NCI-H1930 (cell line): ENCODE results near the gene GLT8D2.

Source experiments
- DNase-seq, 2 experiments: peaks; one replicate each; lab custom pipeline; 2025; lab: John Stamatoyannopoulos, UW

GLT8D2 gene

GRCh38 chr12:104000807-104001434 lies 49.1 kb downstream of the GLT8D2 start:
- DNase-seq = no peak

DNA sequence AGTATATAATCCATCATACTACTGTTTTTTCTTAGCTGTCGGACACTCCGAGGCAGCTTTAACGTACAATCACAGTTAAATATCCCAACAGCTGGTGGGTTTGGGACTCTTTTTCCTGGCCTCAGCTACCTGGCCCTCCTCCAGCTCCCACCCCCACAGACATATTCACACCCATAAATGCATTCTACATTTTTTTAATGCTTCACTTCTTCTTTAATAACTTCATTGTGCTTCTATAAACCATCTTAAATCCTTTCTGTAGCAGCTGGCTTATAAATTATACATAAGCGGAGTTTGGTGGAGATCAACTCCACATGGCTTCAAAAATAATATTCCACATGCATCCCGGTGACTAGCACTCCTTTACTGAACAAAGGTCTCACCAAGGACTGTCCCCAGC lies 51.0 kb downstream of the GLT8D2 start:
- DNase-seq = no peak

DNA sequence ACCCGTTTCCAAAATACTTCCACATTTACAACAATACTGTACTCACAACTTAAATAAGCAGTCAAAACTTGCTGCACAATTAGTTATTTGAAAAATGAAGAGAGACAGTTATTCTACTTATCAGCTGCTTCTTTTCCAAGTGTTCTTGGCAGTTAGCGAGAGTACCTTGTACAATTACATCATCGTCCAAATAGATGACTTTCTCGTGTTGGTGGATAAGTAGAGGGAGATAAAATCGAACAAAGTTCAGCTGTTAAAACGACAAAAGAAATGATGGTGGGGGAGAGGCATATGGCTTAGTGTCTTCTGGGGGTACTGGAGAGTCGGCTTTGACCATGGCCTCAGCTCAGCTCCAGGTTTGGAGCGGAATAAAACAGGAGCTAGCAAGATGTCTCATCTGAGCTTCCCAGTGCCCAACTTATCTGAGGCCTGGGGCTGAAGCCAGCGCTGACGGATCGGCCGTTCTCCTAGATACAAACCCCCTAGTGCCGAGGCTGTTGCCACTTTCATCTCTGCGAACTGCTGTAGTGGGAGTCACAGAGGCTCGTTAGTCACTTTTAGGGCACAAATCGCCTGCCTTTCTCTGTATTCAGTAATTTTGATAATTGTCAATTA lies 52.6 kb downstream of the GLT8D2 start:
- no peak for DNase-seq

- DNase-seq = no peak
Observed at GRCh38 chr12:103996595-103996994, 53.4 kb downstream of the GLT8D2 start.

GRCh38 chr12:103994235-103994634 lies 55.8 kb downstream of the GLT8D2 start:
- no peak for DNase-seq

DNA sequence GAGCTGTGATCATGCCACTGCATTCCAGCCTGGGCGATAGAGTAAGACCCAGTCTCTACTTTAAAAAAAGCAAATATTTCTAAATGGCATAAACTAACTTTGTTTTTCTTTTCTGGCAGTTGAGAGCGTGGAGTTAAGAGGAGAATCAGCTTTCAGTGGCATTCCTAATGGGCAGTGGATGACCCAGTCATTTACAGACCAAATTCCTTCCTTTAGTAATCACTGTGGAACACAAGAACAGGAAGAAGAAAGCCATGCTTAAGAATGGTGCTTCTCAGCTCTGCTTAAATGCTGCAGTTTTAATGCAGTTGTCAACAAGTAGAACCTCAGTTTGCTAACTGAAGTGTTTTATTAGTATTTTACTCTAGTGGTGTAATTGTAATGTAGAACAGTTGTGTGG lies 63.2 kb downstream of the GLT8D2 start:
- no peak for DNase-seq

DNA sequence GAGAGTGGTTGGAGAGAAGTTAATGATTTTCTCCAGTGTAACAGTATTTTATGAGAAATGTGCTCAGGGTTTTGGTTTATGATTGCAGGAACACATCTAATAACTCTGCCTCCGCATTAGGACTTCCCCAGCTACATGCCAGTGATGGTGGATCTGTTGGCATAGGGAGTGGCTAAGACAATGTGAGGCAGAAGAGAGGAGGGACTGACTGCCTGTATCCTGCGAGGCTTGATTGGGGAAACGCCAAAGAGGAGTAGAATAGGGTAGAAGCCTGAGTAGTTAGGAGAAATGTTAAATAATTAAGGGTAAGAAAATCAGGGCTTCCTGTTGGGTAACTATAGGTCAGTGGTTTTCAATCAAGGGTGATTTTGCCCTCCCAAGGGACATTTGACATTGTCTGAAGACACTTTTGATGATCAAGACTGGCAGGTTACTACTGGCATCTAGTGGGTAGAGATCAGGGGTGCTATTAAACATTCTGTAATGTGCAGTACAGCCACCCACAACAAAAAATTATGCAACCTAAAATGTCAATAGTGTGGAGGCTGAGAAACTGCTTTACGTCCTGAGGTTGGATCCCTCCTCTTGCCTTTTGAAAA lies 71.5 kb downstream of the GLT8D2 start:
- DNase-seq = no peak

DNA sequence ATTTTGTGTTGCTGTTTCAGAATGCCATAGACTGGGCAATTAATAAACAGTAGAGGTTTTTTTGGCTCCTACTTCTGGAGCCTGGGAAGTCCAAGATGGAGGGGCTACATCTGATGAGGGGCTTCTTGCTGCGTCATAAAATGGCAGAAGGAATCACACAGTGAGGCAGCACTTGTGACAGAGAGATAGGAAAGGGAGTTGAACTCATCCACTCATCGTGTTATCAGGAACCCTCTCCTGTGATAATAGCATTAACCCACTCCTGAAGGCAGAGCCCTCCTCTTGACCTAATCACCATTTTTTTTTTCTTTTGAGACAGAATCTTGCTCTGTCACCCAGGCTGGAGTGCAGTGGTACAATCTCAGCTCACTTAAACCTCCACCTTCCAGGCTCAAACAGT lies 74.6 kb downstream of the GLT8D2 start:
- DNase-seq = no peak

DNA sequence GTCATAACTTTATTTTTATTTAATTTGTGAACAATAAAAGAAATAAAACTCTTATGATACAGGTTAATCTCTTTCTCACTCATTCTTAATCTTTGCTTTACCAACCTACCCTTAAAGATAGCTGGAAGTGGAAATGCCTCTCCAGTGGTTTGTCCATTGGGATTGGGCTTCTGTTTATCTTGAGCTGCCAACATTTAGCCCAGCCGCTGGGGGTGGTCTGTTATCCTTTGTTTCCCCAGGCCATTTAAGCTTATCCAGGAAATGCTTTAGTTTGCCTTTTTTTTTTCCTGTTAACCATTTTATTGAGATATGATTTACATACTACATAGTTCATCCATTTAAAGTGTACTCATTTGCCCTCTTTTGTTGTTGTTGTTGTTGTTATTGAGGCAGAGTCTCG lies 76.1 kb downstream of the GLT8D2 start:
- DNase-seq = no peak

- DNase-seq = no peak
Observed at GRCh38 chr12:103969391-103969790, 80.6 kb downstream of the GLT8D2 start.

GRCh38 chr12:103966736-103967135 lies 83.3 kb downstream of the GLT8D2 start:
- DNase-seq = no peak

GRCh38 chr12:103965590-103966504 lies 84.1 kb downstream of the GLT8D2 start, which contains the start of gene TDG:
TSS of gene TDG (plus strand) at chr12:103965872. CDS start at chr12:103966038, 166 bp downstream.
- DNase-seq = peak; percentile 97

DNA sequence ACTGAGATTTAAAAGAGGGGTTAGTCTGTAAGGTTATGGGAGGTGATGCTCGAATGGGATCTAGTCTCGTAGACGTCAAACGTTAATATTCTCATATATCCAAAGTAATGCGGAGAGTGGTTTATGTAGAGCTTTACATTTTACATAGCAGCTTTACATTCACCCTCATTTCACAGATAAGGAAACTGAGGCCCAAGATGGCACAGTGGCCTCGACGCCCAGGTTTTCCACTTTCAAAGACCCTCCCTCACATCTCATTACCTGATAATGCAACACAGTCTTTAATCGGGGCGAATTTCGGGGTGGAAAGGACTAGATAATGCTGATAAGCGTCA lies 84.8 kb downstream of the GLT8D2 start:
- no peak for DNase-seq

DNA sequence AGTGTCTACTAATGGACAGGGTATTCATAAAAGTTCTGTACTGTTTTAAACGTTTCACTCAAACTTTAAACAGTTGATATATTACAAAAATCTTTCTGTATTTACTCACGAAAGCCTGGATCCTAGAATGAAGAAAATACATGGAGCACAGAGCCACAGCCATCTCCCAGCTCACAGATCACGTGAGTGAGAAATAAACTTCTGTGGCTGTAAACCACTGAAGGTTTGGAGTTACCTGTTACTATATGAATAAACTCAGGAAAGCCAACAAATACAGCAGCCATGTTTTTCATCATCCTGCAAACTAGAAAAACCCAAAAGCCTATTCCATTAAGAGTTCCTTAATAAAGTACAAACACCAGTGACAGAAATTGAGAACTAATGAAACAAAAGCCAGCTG lies 85.2 kb downstream of the GLT8D2 start:
- no peak for DNase-seq

- no peak for DNase-seq
Observed at GRCh38 chr12:103962493-103962892, 87.5 kb downstream of the GLT8D2 start.

GRCh38 chr12:103960616-103961227 lies 89.3 kb downstream of the GLT8D2 start:
- DNase-seq = no peak

- no peak for DNase-seq
Observed at GRCh38 chr12:103958621-103959020, 91.4 kb downstream of the GLT8D2 start.

DNA sequence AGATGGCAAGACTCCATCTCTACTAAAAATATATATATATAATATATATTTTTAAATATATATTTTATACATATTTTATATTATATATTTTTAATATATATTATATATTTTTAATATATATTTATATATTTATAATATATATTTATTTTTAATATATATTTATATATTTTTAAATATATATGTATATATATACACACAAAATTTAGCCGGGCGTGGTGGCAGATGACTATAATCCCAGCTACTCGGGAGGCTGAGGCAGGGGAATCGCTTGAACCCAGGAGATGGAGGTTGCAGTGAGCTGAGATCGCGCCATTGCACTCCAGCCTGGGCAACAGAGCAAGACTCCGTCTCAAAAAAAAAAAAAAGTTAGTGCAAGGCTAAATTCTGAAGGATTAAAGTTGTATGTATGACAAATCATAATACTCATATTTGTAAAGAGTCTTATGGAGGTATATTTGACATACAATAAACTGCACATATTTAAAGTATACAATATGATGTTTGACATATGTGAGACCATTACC lies 92.1 kb downstream of the GLT8D2 start:
- no peak for DNase-seq

- DNase-seq = no peak
Observed at GRCh38 chr12:103956509-103957027, 93.4 kb downstream of the GLT8D2 start.

- DNase-seq = no peak
Observed at GRCh38 chr12:103955811-103956508, 94.0 kb downstream of the GLT8D2 start.

DNA sequence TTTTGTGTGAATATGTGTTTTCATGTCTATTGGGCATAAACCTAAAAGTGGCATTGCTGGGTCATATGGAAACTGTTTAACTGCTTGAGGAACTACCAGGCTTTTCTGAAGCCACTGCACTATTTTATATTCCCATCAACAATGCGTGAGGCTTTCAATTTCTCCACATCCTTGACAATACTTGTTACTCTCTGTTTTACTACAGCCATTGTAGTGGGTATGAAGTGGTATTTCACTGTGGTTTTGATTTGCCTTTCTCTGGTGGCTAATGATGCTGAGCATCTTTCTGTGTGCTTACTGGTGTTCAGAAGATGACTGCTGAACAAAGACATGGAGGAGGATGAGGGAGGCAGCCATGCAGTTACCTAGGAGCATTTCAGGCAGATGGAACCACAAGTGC lies 97.5 kb downstream of the GLT8D2 start:
- DNase-seq = no peak
